ENCODE measurements around the gene C2orf42.
"Not testable (repeated sequence)": the region's sequence is repeated elsewhere in the genome, so short reads cannot be mapped to it uniquely, and the experiment has no call there.

Gene C2orf42

DNA sequence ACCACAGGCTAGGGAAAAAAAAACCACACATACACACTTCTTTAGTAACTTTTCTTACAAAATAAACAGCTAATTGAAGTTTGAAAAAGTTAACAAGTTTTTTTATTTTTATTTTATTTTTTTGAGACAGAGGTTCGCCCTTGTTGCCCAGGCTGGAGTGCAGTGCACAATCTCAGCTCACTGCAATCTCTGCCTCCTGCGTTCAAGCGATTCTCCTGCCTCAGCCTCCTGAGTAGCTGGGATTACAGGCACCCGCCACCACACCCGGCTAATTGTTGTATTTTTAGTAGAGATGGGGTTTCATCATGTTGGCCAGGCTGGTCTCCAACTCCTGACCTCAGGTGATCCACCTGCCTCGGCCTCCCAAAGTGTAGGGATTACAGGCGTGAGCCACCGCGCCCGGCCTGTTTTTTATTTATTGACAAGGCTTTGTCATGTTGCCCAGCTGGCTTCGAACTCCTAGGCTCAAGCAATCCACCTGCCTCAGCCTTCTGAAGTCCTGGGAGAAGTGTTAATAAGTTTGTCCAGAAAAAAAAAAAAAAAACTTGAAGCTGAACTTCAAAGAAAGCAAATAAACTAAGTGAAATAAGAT is 21.1 kb downstream of the C2orf42 start:
- not testable (repeated sequence) for DNase-seq

DNA sequence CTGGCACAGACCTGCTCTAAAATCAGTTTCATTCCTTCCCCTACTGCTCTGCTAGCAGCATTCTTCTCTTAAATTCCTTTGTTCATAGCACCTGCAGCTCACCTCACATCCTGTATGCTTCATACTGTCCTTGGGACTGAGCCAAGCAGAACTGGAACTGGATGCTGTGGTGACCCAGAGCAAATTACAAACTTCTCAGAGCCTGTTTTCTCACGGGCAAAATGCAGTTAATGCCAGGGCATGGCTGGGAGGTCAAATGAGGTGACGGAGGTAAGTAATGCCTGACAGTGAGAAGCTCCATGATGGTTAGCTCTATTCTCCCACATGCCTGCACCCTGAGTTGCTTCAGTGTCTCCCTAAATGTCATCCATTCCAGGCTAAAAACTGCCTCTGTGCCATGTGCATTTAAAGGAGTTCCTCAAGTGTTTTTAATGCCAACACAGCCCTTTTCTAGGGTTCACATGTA is 29.7 kb downstream of the C2orf42 start:
- no peak for DNase-seq

GRCh38 chr2:70160545-70160944 is 30.3 kb downstream of the C2orf42 start:
- DNase-seq: no peak

DNA sequence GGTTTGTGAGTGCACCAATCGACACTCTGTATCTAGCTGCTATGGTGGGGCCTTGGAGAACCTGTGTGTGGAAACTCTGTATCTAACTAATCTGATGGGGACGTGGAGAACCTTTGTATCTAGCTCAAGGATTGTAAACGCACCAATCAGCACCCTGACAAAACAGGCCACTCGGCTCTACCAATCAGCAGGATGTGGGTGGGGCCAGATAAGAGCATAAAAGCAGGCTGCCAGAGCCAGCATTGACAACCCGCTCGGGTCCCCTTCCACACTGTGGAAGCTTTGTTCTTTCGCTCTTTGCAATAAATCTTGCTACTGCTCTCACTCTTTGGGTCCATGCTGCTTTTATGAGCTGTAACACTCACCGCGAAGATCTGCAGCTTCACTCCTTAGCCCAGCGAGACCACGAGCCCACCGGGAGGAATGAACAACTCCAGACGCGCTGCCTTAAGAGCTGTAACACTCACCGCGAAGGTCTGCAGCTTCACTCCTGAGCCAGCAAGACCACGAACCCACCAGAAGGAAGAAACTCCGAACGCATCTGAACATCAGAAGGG is 41.6 kb downstream of the C2orf42 start:
- DNase-seq: not testable (repeated sequence)

DNA sequence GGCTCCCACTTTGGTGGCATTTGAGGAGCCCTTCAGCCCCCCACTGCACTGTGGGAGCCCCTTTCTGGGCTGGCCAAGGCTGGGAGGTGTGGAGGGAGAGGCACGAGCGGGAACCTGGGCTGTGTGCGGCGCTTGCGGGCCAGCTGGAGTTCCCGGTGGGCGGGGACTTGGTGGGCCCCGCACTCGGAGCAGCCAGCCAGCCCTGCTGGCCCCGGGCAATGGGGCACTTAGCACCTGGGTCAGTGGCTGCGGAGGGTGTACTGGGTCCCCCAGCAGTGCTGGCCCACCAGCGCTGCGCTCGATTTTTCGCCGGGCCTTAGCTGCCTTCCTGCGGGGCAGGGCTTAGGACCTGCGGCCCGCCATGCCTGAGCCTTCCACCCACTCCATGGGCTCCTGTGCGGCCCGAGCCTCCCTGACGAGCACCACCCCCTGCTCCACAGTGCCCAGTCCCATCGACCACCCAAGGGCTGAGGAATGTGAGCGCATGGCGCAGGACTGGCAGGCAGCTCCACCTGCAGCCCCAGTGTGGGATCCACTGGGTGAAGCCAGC is 42.5 kb downstream of the C2orf42 start:
- DNase-seq: not testable (repeated sequence)

DNA sequence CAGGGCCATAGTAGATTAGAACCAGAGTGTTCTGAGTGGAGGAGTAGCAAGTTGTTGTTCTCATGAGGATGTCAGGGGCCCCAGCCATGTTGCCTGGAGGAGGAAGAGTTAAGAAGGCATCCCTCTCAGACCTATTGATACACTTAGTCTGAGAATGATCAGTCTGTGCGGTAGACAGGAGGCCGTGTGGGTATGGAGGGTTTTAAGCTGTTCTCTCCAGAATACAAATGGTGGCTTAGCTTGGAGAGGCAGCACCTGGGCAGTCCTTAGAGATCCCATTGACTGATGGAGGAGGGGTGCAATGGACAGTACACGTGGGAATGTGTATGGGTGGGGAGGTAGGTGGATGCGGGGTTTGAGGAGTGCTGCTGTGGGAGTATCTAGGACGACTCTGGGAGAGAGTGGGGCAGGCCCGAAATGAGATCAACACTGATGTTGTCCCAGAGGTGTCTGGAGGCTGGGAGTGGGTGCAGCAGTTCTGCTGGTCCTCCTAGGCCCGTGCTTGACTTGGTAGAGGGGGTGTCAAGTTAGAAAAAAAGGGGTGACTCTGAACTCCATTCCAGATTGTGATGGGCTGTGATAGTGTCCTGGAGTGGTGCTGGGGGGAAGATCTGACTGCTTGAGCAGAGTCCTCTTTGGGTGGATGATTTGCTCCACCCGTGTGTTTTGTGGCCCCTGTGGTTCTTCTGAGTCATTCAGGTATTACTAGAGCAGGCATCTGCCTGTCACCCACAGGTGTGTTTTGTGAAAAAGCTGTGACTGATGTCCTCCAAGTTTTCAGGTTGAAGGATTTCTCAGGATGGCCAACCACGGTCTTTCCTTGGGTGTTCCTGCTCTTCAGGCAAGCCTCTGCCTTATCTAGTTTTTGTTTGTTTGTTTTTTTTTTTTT is 44.7 kb downstream of the C2orf42 start:
- no peak for DNase-seq

DNA sequence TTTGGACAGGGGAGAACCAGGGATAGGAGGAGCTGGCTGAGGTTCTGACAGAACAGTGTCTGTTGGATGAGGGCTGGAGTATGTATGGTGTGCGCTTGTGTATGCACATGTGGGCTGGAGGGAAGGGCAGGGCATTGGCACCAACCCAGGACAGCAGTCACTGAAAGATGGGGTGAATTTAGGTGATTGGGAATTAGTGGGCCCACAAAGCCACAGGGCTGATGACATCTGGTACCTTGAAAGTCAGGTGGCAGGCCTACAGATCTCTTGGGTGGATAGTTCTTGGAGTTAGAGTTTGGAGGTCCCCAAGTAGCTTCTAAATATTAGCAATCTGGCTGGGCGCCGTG is 45.7 kb downstream of the C2orf42 start:
- no peak for DNase-seq

GRCh38 chr2:70144443-70145143 is 46.2 kb downstream of the C2orf42 start:
- DNase-seq: no peak

GRCh38 chr2:70143314-70144150 is 47.3 kb downstream of the C2orf42 start:
- DNase-seq: no peak

- DNase-seq: peak; percentile 98 to 100
Observed at GRCh38 chr2:70142590-70143313, 48.1 kb downstream of the C2orf42 start.

GRCh38 chr2:70141902-70142589 is 48.8 kb downstream of the C2orf42 start:
- peak; percentile 44 to 65 for DNase-seq

- DNase-seq: peak; percentile 26 to 43
Observed at GRCh38 chr2:70141212-70141901, 49.5 kb downstream of the C2orf42 start.

- DNase-seq: peak in 1 of 2 experiments; percentile 43
Observed at GRCh38 chr2:70140791-70141211, 50.0 kb downstream of the C2orf42 start.

DNA sequence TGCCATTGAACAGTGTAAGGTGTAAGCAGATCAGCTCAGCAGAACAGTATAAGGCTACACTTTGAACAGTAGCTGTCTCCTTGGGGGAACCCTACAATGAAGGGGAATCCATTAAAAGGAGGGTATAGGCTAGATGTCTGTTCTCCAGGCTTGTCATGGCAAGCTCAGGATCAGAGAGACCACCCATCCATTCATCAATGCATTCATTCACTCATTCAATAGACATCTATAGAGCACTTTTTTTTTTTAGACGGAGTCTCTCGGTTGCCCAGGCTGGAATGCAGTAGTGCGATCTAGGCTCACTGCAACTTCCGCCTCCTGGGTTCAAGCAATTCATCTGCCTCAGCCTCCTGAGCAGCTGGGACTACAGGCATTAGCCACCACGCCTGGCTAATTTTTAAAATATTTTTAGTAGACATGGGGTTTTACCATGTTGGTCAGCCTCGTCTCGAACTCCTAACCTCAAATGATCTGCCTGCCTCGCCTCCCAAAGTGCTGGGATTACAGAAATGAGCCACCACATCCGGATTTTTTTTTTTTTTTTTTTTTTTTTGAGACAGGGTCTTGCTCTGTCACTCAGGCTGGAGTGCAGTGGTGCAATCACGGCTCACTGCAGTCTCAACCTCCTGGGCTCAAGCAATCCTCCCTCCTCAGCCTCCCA is 56.4 kb downstream of the C2orf42 start:
- DNase-seq: not testable (repeated sequence)

- peak; percentile 32 to 33 for DNase-seq
Observed at GRCh38 chr2:70133491-70134322, 57.1 kb downstream of the C2orf42 start.

DNA sequence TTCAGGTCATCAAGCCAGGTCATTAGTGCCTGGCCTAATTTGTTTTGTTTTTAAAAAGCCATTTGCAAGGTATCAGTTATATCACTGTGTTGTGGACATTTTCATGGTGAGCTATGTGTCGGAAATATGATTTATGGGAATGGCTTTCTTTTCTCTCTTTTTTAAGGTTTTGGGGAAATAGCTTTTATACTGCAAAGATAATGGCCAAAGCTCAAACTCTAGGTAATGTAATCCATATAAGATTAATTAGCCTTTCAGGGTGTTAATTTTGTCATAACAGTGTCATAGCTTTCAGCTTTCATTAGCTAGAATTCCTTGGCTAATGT is 57.7 kb downstream of the C2orf42 start:
- DNase-seq: no peak

DNA sequence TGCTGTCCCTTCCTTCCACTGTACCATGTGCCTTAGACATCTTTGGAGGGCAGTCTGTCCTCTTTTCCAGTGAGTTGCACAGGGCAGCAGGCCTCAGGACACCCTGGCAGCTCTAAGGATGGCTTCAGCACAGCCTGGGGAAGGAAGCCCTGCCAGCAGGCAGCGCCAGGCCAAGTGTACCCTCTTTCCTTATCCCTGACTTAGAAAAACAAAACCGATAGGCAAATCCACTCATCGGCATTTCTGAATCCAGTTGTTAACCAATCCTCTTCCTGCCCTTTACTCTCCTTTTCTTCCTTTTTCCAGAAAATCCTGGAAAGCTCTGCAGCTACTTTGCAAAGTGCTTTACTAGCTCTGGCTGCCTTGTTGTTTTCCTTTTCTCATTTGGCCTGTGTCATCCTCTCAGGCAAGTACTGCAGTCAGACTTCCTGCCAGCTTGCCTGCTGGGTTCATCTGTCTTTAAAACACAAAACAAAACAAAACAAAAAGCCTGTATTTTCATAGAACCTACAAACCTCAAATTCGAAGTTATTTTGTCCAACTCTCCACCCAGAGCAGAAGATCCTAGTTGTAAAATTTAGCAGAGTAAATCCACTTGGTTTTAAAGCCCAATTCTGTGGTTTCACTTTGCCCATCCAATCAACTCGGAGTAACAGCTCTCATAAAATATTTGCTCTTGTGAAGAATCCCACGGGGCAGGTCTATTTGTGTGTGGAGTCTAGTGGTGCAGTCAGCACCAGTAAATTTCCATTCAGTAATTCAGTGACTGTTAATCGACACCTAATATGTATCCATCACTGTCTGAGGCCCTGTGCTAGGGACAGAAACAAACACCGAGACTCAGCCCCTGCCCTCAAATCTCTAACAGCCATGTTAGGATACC is 58.3 kb downstream of the C2orf42 start:
- peak; percentile 71 to 73 for DNase-seq
